Caco-2 (cell line): ENCODE results near the gene CLNS1A. TPM values are rescaled to one million over a fixed set of nuclear protein-coding genes. Genes with fewer than 3 reads are reported as not detected.

Experiments used
- Bru-seq: library from RNA; stranded (reverse); fragments of 400-500 nt; gene quantifications from one replicate; lab custom pipeline; 2021; lab: Mats Ljungman, UMichigan
- BruChase-seq, 2 experiments: library from RNA; stranded (reverse); fragments of 400-500 nt; gene quantifications; one replicate each; lab custom pipeline; 2021; lab: Mats Ljungman, UMichigan
- BruUV-seq: library from RNA; stranded (reverse); fragments of 400-500 nt; replicated peaks from 2 replicates; lab custom pipeline; 2021; lab: Mats Ljungman, UMichigan
- CTCF ChIA-PET: fragments of 300-600 bp; sonication (Branson Sonifier 250); formaldehyde crosslinking; loops from one replicate; lab custom pipeline; 2022; ENCODE audit warnings: antibody characterized with exemption; lab: Charles Lee
- POLR2A ChIA-PET: fragments of 300-600 bp; sonication (Branson Sonifier 250); formaldehyde crosslinking; loops from one replicate; lab custom pipeline; 2022; ENCODE audit warnings: antibody characterized with exemption; lab: Charles Lee
- DNase-seq, 2 experiments: peaks; one replicate each; pipeline versions ENCODE4 v3.0.0 to v3.0.0-alpha.2; 2020 to 2022
- H3K27me3 ChIP-seq: replicated peaks from 2 replicates; pipeline ENCODE4 v1.6.0; 2011; ENCODE audit warnings: low read length; ENCODE audit not compliant: control insufficient read depth, insufficient read depth
- H3K36me3 ChIP-seq: 2 replicates; pipeline ENCODE4 v1.5.1; 2011; ENCODE audit warnings: low read length; ENCODE audit not compliant: control insufficient read depth, insufficient read depth
- H3K4me1 ChIP-seq: fragments of 250-450 bp; sonication (Bioruptor Pico); 2 replicates; pipeline ENCODE4 v1.5.1; 2020; ENCODE audit warnings: mild to moderate bottlenecking
- H3K4me3 ChIP-seq: 2 replicates; pipeline ENCODE4 v1.5.1; 2011; ENCODE audit warnings: low read depth, mild to moderate bottlenecking, control low read depth, low read length
- H3K9me3 ChIP-seq: fragments of 250-450 bp; sonication (Bioruptor Pico); 2 replicates; pipeline ENCODE4 v1.5.1; 2020; ENCODE audit warnings: mild to moderate bottlenecking, moderate library complexity
- H3K27ac Mint-ChIP-seq: one replicate; pipeline ENCODE4 v1.8.0; 2022; ENCODE audit warnings: mixed read lengths; ENCODE audit not compliant: unreplicated experiment
- H3K27me3 Mint-ChIP-seq: one replicate; pipeline ENCODE4 v1.8.0; 2022; ENCODE audit warnings: mixed read lengths; ENCODE audit not compliant: insufficient read depth, unreplicated experiment
- H3K36me3 Mint-ChIP-seq: one replicate; pipeline ENCODE4 v1.8.0; 2022; ENCODE audit warnings: mild to moderate bottlenecking, mixed read lengths; ENCODE audit not compliant: insufficient read depth, unreplicated experiment
- H3K4me1 Mint-ChIP-seq: one replicate; pipeline ENCODE4 v1.8.0; 2022; ENCODE audit warnings: low read depth, mixed read lengths; ENCODE audit not compliant: unreplicated experiment
- H3K4me3 Mint-ChIP-seq: one replicate; pipeline ENCODE4 v1.8.0; 2022; ENCODE audit warnings: mild to moderate bottlenecking, moderate library complexity, mixed read lengths; ENCODE audit not compliant: unreplicated experiment
- H3K9me3 Mint-ChIP-seq: one replicate; pipeline ENCODE4 v1.8.0; 2022; ENCODE audit warnings: mixed read lengths; ENCODE audit not compliant: unreplicated experiment
- intact Hi-C: fragments of 100-400 bp; cut with micrococcal nuclease; formaldehyde crosslinking; loops from one replicate; pipeline ENCODE4 v1.10.0; 2022; ENCODE audit not compliant: unreplicated experiment
- long read RNA-seq: library from polyadenylated mRNA; stranded (forward); transcript quantifications from one replicate; pipeline ENCODE4 v2.0.0, GENCODE V29; 2022
- total RNA-seq: library from RNA; stranded (reverse); gene quantifications from 2 replicates; pipeline ENCODE4 v1.2.3, GENCODE V29; 2022
- TF ChIP-seq, protein P1 (sequence below), 2 experiments: fragments of 200-600 bp in 1 of 2; IDR thresholded peaks; 1 replicate in 1 of 2; 2 replicates in 1 of 2; pipeline versions ENCODE4 v1.5.1 to v1.8.0; 2011 to 2022; ENCODE audit warnings: antibody characterized with exemption in 1 of 2, control low read depth in 1 of 2, inconsistent platforms in 1 of 2, low read depth in 1 of 2, low read length in 1 of 2, mild to moderate bottlenecking in 1 of 2, moderate library complexity in 1 of 2; ENCODE audit not compliant: insufficient read depth in 1 of 2, severe bottlenecking in 1 of 2, unreplicated experiment in 1 of 2

Gene CLNS1A, protein sequence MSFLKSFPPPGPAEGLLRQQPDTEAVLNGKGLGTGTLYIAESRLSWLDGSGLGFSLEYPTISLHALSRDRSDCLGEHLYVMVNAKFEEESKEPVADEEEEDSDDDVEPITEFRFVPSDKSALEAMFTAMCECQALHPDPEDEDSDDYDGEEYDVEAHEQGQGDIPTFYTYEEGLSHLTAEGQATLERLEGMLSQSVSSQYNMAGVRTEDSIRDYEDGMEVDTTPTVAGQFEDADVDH
- total RNA-seq, result 282 and 306 TPM in 2 replicates
- Bru-seq, nascent RNA, result percentile 95 among the genes with signal in this experiment
- percentile 94 among the genes with signal in this experiment for BruChase-seq, experiment 1, labeled RNA remaining after a 2-hour chase
- BruChase-seq, experiment 2, labeled RNA remaining after a 6-hour chase, result percentile 96 among the genes with signal in this experiment
- long read RNA-seq, transcript CLNS1A-204 (7 exons, 2,993 nt), result major isoform, 335 of 364 reads
- long read RNA-seq, partial matches to known transcripts, result 4 of 364 reads
- long read RNA-seq, other reads (novel, unspliced or antisense), result 17 of 364 reads

DNA sequence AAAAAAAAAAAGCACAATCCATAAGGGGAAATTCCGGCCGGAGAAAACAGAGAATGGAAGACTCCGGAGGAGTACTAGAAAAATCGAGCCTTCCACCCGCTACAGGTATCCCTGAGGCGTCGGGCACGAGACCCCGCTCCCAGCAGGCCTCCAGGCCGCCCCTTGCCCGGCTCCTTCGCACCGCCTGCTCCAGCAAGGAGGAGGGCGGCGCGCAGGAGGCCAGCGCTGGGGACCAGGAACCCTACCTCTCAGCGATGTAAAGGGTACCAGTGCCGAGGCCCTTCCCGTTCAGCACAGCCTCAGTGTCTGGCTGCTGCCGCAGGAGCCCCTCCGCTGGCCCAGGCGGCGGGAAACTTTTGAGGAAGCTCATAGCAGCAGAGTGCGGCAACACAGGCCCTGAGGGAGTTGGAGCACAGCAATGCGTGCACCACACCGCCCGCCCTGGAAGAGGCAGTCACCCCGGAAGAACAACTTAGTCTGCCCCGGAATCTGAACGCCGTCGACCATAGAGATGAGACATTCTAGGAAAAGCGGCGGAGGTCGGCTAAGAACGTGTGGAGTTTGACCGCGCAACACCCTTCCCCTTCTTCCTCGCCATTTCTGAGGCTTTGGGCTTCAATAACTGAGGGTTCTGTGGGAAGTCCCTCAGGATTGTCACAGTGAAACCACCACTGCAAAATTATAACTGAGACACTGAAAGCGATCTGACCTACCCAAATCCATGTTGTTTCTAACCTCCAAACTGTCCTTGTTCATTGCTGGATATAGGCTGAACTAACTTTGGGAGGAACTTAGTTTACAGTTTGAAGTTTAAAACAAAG, at the start of gene CLNS1A:
Gene CLNS1A (minus strand): TSS at position 450 of the 821 bp plus-strand sequence. CDS start 80 bp downstream, at position 370.
- ChIA-PET POLR2A (interaction anchor here (0.7 to 0.8 kb wide), 2 partner anchors 357 to 986 kb away, joined by 4 to 6 read pairs; partner anchors contain the start of gene INTS4), CTCF (no interaction called here)
- peak; percentile 95 to 96 for DNase-seq
- no peaks in the 10 kb centered on the region for H3K36me3 ChIP-seq
- H3K9me3 ChIP-seq, result peaks cover 7% of the 10 kb centered on the region; the same call in 1 of the 2 replicates
- H3K4me1 ChIP-seq, result peaks cover 4% of the 10 kb centered on the region
- BruUV-seq, result no TSS peak
- Mint-ChIP-seq H3K9me3 (no peaks in the 10 kb centered on the region), H3K27me3 (no peaks in the 10 kb centered on the region), H3K27ac (peak within 1 kb of the TSS; percentile 85), H3K36me3 (peaks cover 39% of the 10 kb centered on the region), H3K4me1 (peaks cover 15% of the 10 kb centered on the region), H3K4me3 (peak within 1 kb of the TSS; percentile 88)
- peak within 1 kb of the TSS; percentile 80 for H3K4me3 ChIP-seq
- TF ChIP-seq, protein P1, sequence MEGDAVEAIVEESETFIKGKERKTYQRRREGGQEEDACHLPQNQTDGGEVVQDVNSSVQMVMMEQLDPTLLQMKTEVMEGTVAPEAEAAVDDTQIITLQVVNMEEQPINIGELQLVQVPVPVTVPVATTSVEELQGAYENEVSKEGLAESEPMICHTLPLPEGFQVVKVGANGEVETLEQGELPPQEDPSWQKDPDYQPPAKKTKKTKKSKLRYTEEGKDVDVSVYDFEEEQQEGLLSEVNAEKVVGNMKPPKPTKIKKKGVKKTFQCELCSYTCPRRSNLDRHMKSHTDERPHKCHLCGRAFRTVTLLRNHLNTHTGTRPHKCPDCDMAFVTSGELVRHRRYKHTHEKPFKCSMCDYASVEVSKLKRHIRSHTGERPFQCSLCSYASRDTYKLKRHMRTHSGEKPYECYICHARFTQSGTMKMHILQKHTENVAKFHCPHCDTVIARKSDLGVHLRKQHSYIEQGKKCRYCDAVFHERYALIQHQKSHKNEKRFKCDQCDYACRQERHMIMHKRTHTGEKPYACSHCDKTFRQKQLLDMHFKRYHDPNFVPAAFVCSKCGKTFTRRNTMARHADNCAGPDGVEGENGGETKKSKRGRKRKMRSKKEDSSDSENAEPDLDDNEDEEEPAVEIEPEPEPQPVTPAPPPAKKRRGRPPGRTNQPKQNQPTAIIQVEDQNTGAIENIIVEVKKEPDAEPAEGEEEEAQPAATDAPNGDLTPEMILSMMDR (IDR thresholded peaks at IDR 0.05; ENCODE audit: insufficient read depth in 1 of 2, low read depth in 1 of 2, low read length in 1 of 2, severe bottlenecking in 1 of 2, unreplicated experiment in 1 of 2), result peak in 1 of 2 experiments; percentile 8
- H3K27me3 ChIP-seq, result no peaks in the 10 kb centered on the region
- intact Hi-C loops, result loop anchor here (1.0 to 2.0 kb wide), 4 partner anchors 33 to 357 kb away; partner anchors contain the start of genes AAMDC, INTS4 and RSF1

DNA sequence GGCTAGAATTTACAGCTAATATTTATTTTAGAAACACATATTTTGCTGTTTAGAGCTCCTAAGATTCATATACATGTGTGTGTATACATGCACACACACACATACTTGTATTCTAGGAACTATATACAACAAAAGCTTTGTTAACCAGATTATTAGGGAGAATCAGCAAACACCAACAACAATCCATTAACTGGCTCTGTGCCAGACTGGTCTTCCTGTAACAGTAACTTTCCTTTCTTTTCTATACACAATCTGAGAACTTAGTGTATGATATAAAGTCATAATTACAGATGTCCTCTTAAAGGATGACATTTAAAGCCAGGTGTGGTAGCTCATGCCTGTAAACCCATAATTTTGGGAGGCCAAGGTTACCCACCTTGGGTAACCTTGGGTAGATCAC, 49.5 kb upstream of the CLNS1A start:
- peaks cover 9% of the 10 kb centered on the region for H3K36me3 ChIP-seq
- TF ChIP-seq, protein P1 (IDR thresholded peaks at IDR 0.05; ENCODE audit: insufficient read depth in 1 of 2, low read depth in 1 of 2, low read length in 1 of 2, severe bottlenecking in 1 of 2, unreplicated experiment in 1 of 2), result no peak
- BruUV-seq, result no TSS peak
- H3K9me3 Mint-ChIP-seq, result no peaks in the 10 kb centered on the region
- H3K9me3 ChIP-seq, result no peaks in the 10 kb centered on the region
- H3K4me1 Mint-ChIP-seq, result no peaks in the 10 kb centered on the region
- no peaks in the 10 kb centered on the region for H3K4me1 ChIP-seq
- no peak for DNase-seq
- no peak overlapping the region for H3K4me3 Mint-ChIP-seq
- ChIA-PET POLR2A (no interaction called here), CTCF (no interaction called here)
- no peaks in the 10 kb centered on the region for H3K27me3 ChIP-seq
- H3K36me3 Mint-ChIP-seq, result peaks cover 62% of the 10 kb centered on the region
- no peak overlapping the region for H3K4me3 ChIP-seq
- intact Hi-C loops, result no loop called here
- H3K27ac Mint-ChIP-seq, result no peak overlapping the region
- no peaks in the 10 kb centered on the region for H3K27me3 Mint-ChIP-seq

DNA sequence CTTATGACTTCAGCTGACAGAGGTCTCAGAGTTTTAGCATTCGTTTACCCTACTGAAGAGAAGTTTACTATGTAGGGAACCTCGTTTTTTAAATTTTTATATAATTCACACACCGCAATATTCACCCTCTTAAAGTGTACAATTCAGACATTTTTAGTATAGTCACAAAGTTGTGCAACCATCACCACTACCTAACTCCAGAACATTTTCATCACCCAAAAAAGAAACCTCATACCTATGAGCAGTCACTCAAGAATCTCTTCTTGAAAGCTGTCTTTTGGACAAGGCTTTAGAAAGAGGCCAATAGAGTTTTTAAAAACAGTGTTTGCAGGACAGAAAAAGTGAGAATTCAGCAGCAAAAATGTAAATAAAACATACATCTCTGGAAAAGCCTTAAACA, 39.5 kb upstream of the CLNS1A start:
- H3K27me3 ChIP-seq, result no peaks in the 10 kb centered on the region
- ChIA-PET CTCF (no interaction called here), POLR2A (no interaction called here)
- TF ChIP-seq, protein P1 (IDR thresholded peaks at IDR 0.05; ENCODE audit: insufficient read depth in 1 of 2, low read depth in 1 of 2, low read length in 1 of 2, severe bottlenecking in 1 of 2, unreplicated experiment in 1 of 2), result no peak
- BruUV-seq, result no TSS peak
- no peak overlapping the region for H3K4me3 ChIP-seq
- H3K4me3 Mint-ChIP-seq, result no peak overlapping the region
- intact Hi-C loops, result no loop called here
- no peak overlapping the region for H3K27ac Mint-ChIP-seq
- H3K27me3 Mint-ChIP-seq, result no peaks in the 10 kb centered on the region
- H3K4me1 ChIP-seq, result no peaks in the 10 kb centered on the region
- peaks cover under 1% of the 10 kb centered on the region for H3K4me1 Mint-ChIP-seq
- peaks cover 3% of the 10 kb centered on the region; the same call in 1 of the 2 replicates for H3K36me3 ChIP-seq
- H3K36me3 Mint-ChIP-seq, result peaks cover 79% of the 10 kb centered on the region
- H3K9me3 ChIP-seq, result no peaks in the 10 kb centered on the region
- H3K9me3 Mint-ChIP-seq, result no peaks in the 10 kb centered on the region
- DNase-seq, result no peak
